Lung microvascular endothelial cell (primary cell): ENCODE measurements around the gene SLC35G6. TPM values are rescaled to one million over a fixed set of nuclear protein-coding genes. Genes with fewer than 3 reads are reported as not detected.
A peak's percentile ranks its signal among the peaks of the same experiment; 100 is the strongest.
"Not testable (repeated sequence)": the region's sequence is repeated elsewhere in the genome, so short reads cannot be mapped to it uniquely, and the experiment has no call there.

Experiments used
- DNase-seq, 2 donors: peaks; one replicate each; pipeline versions ENCODE4 v3.0.0 to v3.0.0-alpha.2; 2010; ENCODE audit warnings: low read depth in 2 of 2
- total RNA-seq: library from RNA; depleted of rRNA; stranded (reverse); fragments of >200 nt; gene quantifications from 2 replicates; pipeline ENCODE4 v1.2.1, GENCODE V29; 2014

Gene SLC35G6
- total RNA-seq, result not detected in 2 replicates

- DNase-seq, result not testable (repeated sequence)
Measured at GRCh38 chr17:7481275-7481674, at the start of gene SLC35G6. Gene SLC35G6 (plus strand): TSS chr17:7481446. CDS start chr17:7481517, 71 bp downstream.

- DNase-seq, result no peak
Measured at GRCh38 chr17:7432296-7432695, 49.0 kb upstream of the SLC35G6 start.

- peak; percentile 29 to 53 for DNase-seq
Measured at GRCh38 chr17:7435676-7436555, 45.3 kb upstream of the SLC35G6 start.

GRCh38 chr17:7436556-7437368, 44.5 kb upstream of the SLC35G6 start:
- peak; percentile 86 to 93 for DNase-seq

GRCh38 chr17:7437369-7437863, 43.8 kb upstream of the SLC35G6 start:
- no peak for DNase-seq

GRCh38 chr17:7437950-7438614, 43.2 kb upstream of the SLC35G6 start:
- no peak for DNase-seq

- no peak for DNase-seq
Measured at GRCh38 chr17:7438656-7439460, 42.4 kb upstream of the SLC35G6 start.

GRCh38 chr17:7439462-7440112, 41.7 kb upstream of the SLC35G6 start, which contains the start of gene FGF11:
Gene FGF11 (plus strand): TSS chr17:7439512. CDS start chr17:7439621, 109 bp downstream.
- DNase-seq, result no peak

- DNase-seq, result peak in 1 of 2 donors; percentile 19
Measured at GRCh38 chr17:7440113-7440833, 41.0 kb upstream of the SLC35G6 start.

GRCh38 chr17:7440834-7441195, 40.4 kb upstream of the SLC35G6 start:
- DNase-seq, result peak in 1 of 2 donors; percentile 34

GRCh38 chr17:7441266-7441665, 40.0 kb upstream of the SLC35G6 start:
- no peak for DNase-seq

GRCh38 chr17:7442142-7442541, 39.1 kb upstream of the SLC35G6 start:
- no peak for DNase-seq

GRCh38 chr17:7443499-7444485, 37.5 kb upstream of the SLC35G6 start:
- DNase-seq, result peak in 1 of 2 donors; percentile 58

- peak; percentile 48 for DNase-seq
Measured at GRCh38 chr17:7444682-7445618, 36.3 kb upstream of the SLC35G6 start, which contains the start of gene CHRNB1. Gene CHRNB1 (plus strand): TSS chr17:7445061. CDS start chr17:7445128, 67 bp downstream.

- DNase-seq, result no peak
Measured at GRCh38 chr17:7445619-7445968, 35.7 kb upstream of the SLC35G6 start.

GRCh38 chr17:7448461-7448860, 32.8 kb upstream of the SLC35G6 start:
- DNase-seq, result no peak

GRCh38 chr17:7459961-7460545, 21.2 kb upstream of the SLC35G6 start:
- no peak for DNase-seq
